GM23338 (cell line): Measurements from ENCODE around the gene DDX23. TPM values are rescaled to one million over a fixed set of nuclear protein-coding genes. Genes with fewer than 3 reads are reported as not detected.

Source experiments
- ATAC-seq: fragments of 200-7000 bp; cut with Tn5 transposase; 3 replicates; pipeline ENCODE4 v1.9.1; 2020
- DNase-seq: peaks from one replicate; pipeline ENCODE4 v3.0.0-alpha.2; 2015; ENCODE audit warnings: low spot score
- H2AFZ ChIP-seq: fragments of 200-600 bp; sonication (generic); 2 replicates; pipeline ENCODE4 v1.8.0; 2016; ENCODE audit warnings: antibody characterized with exemption, mild to moderate bottlenecking, moderate library complexity
- H3F3A ChIP-seq: fragments of 200-600 bp; sonication (generic); replicated peaks from 2 replicates; pipeline ENCODE4 v1.8.0; 2017; ENCODE audit warnings: antibody characterized with exemption, mixed run types, low read depth
- H3K27ac ChIP-seq: fragments of 200-600 bp; sonication (generic); 2 replicates; pipeline ENCODE4 v1.6.1; 2016; ENCODE audit warnings: low read depth
- H3K27me3 ChIP-seq: fragments of 200-600 bp; sonication (generic); 2 replicates; pipeline ENCODE4 v1.8.0; 2016; ENCODE audit warnings: mild to moderate bottlenecking, mixed run types, moderate library complexity; ENCODE audit not compliant: insufficient read depth
- H3K36me3 ChIP-seq: fragments of 200-600 bp; sonication (generic); 2 replicates; pipeline ENCODE4 v1.8.0; 2016; ENCODE audit warnings: mild to moderate bottlenecking; ENCODE audit not compliant: insufficient read depth
- H3K4me1 ChIP-seq: fragments of 200-600 bp; sonication (generic); 2 replicates; pipeline ENCODE4 v1.8.0; 2016; ENCODE audit warnings: mild to moderate bottlenecking, moderate library complexity; ENCODE audit not compliant: insufficient read depth
- H3K4me2 ChIP-seq: fragments of 200-600 bp; sonication (generic); 2 replicates; pipeline ENCODE4 v1.7.1; 2017; ENCODE audit warnings: mixed run types
- H3K4me3 ChIP-seq: fragments of 200-600 bp; sonication (generic); 2 replicates; pipeline ENCODE4 v1.6.1; 2016; ENCODE audit warnings: mixed run types
- H3K79me2 ChIP-seq: fragments of 200-600 bp; sonication (generic); replicated peaks from 2 replicates; pipeline ENCODE4 v1.8.0; 2017; ENCODE audit warnings: mild to moderate bottlenecking; ENCODE audit not compliant: insufficient read depth
- H3K9me2 ChIP-seq: fragments of 200-600 bp; sonication (generic); 2 replicates; pipeline ENCODE4 v1.8.0; 2017; ENCODE audit not compliant: insufficient read depth
- H4K20me1 ChIP-seq: fragments of 200-600 bp; sonication (generic); replicated peaks from 2 replicates; pipeline ENCODE4 v1.8.0; 2017; ENCODE audit warnings: mild to moderate bottlenecking; ENCODE audit not compliant: insufficient read depth
- H3K27ac Mint-ChIP-seq: 2 replicates; pipeline ENCODE4 v1.8.0; 2020; ENCODE audit warnings: inconsistent platforms, mild to moderate bottlenecking, moderate library complexity, mixed read lengths
- H3K27me3 Mint-ChIP-seq: 3 replicates; pipeline ENCODE4 v1.8.0; 2022; ENCODE audit warnings: low read depth, mild to moderate bottlenecking, moderate library complexity, mixed read lengths, inconsistent platforms; ENCODE audit not compliant: insufficient read depth, poor library complexity
- H3K36me3 Mint-ChIP-seq: 3 replicates; pipeline ENCODE4 v1.8.0; 2021; ENCODE audit warnings: low read depth, mild to moderate bottlenecking, inconsistent platforms, moderate library complexity, mixed read lengths
- H3K4me1 Mint-ChIP-seq: 3 replicates; pipeline ENCODE4 v1.8.0; 2020; ENCODE audit warnings: mild to moderate bottlenecking, inconsistent platforms, mixed read lengths
- H3K4me3 Mint-ChIP-seq: 3 replicates; pipeline ENCODE4 v1.8.0; 2021; ENCODE audit warnings: moderate library complexity, mild to moderate bottlenecking, inconsistent platforms, mixed read lengths
- H3K9me3 Mint-ChIP-seq: 3 replicates; pipeline ENCODE4 v1.8.0; 2020; ENCODE audit warnings: moderate library complexity, mild to moderate bottlenecking, inconsistent platforms, mixed read lengths
- CREB1 ChIP-seq: fragments of 250-450 bp; sonication (Bioruptor Pico); IDR thresholded peaks from 2 replicates; pipeline ENCODE4 v1.5.0; 2020; ENCODE audit warnings: low read depth, mild to moderate bottlenecking, moderate library complexity
- EZH2 ChIP-seq: fragments of 200-600 bp; sonication (generic); IDR thresholded peaks from one replicate; pipeline ENCODE4 v1.8.0; 2017; ENCODE audit warnings: antibody characterized with exemption, mild to moderate bottlenecking, low read depth; ENCODE audit not compliant: unreplicated experiment
- EZH2phosphoT487 ChIP-seq: fragments of 200-600 bp; sonication (generic); IDR thresholded peaks from one replicate; pipeline ENCODE4 v1.8.1; 2018; ENCODE audit warnings: antibody characterized with exemption; ENCODE audit not compliant: unreplicated experiment
- JUNB ChIP-seq: IDR thresholded peaks from one replicate; pipeline ENCODE4 v1.6.1; 2016; ENCODE audit warnings: antibody characterized with exemption; ENCODE audit not compliant: unreplicated experiment
- POLR2AphosphoS5 ChIP-seq: IDR thresholded peaks from 2 replicates; pipeline ENCODE4 v1.6.1; 2016; ENCODE audit warnings: antibody characterized with exemption, low read depth
- STAT1 ChIP-seq: IDR thresholded peaks from one replicate; pipeline ENCODE4 v1.6.1; 2016; ENCODE audit warnings: antibody characterized with exemption; ENCODE audit not compliant: unreplicated experiment
- ZNF114 ChIP-seq: fragments of 250-450 bp; sonication (Bioruptor Pico); IDR thresholded peaks from 2 replicates; pipeline ENCODE4 v1.5.0; 2020; ENCODE audit warnings: mild to moderate bottlenecking, moderate library complexity
- ZNF331 ChIP-seq: fragments of 250-450 bp; sonication (Bioruptor Pico); IDR thresholded peaks from 2 replicates; pipeline ENCODE4 v1.5.0; 2020; ENCODE audit warnings: low read depth, mild to moderate bottlenecking, moderate library complexity
- polyA plus RNA-seq: library from polyadenylated mRNA; unstranded; fragments of >200 nt; fragmentation: Nextera tagmentation; extraction: Ambion mirVana; gene quantifications from 2 replicates; pipeline ENCODE4 v1.2.1, GENCODE V29; 2016
- total RNA-seq: library from RNA; depleted of rRNA; stranded (reverse); fragments of >200 nt; shearing (Covaris generic); gene quantifications from 2 replicates; pipeline ENCODE4 v1.2.3, GENCODE V29; 2014
- TF ChIP-seq, protein P1 (sequence below), 2 experiments: fragments of 200-600 bp in 1 of 2; sonication (generic) in 1 of 2; conservative IDR thresholded peaks; 2 replicates each; pipeline versions ENCODE4 v1.5.1 to v1.6.1; 2016 to 2017; ENCODE audit warnings: antibody characterized with exemption in 2 of 2, low read depth in 2 of 2, mild to moderate bottlenecking in 2 of 2, moderate library complexity in 1 of 2

Gene DDX23
- total and polyA plus RNA-seq, 2 experiments from 2014 or later: 31.7 to 78.5 TPM

DNA sequence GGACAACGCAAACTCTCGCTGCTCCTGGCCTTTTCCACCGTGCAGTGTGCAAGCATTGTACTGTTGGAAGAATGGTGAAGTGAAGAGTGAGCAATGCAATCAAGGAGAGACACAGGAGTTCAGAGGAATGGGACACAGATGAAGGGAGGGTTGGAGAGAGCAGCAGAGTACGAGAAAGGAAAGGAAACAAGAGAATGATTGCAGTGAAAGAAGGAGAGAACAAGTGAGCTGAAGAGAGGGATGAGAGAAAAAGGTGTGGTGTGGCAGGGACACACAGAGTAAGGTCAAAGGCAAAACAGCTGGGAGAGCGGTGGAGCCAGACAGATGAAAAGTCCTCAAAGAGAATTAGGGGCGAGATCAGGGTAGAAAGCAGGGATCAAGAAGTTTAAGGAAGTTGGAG, 20.7 kb downstream of the DDX23 start:
- no peaks in the 10 kb centered on the region for H3K27me3 ChIP-seq
- no peak overlapping the region for H3K27ac ChIP-seq
- no peaks in the 10 kb centered on the region for H3F3A ChIP-seq
- no peak overlapping the region for H3K4me2 ChIP-seq
- peaks cover 46% of the 10 kb centered on the region for H3K36me3 ChIP-seq
- peaks cover 70% of the 10 kb centered on the region for H3K36me3 Mint-ChIP-seq
- H3K4me3 Mint-ChIP-seq: no peak overlapping the region
- no peaks in the 10 kb centered on the region for H3K9me2 ChIP-seq
- ATAC-seq: no peak
- H3K4me3 ChIP-seq: no peak overlapping the region
- no peaks in the 10 kb centered on the region for H3K79me2 ChIP-seq
- no peak overlapping the region for H2AFZ ChIP-seq
- H3K27ac Mint-ChIP-seq: no peak overlapping the region
- no peak for DNase-seq
- no peak for TF ChIP-seq STAT1
- TF ChIP-seq ZNF331 (CRISPR knock-in tag): no peak
- no peak for TF ChIP-seq EZH2
- TF ChIP-seq POLR2AphosphoS5: no peak
- no peak for TF ChIP-seq CREB1
- TF ChIP-seq ZNF114 (CRISPR knock-in tag): no peak
- no peaks in the 10 kb centered on the region for H3K4me1 ChIP-seq
- H3K9me3 Mint-ChIP-seq: no peaks in the 10 kb centered on the region; the same call in 2 of the 3 replicates
- peaks cover 15% of the 10 kb centered on the region; the same call in 1 of the 2 replicates for H4K20me1 ChIP-seq
- H3K27me3 Mint-ChIP-seq: peaks cover 7% of the 10 kb centered on the region
- H3K4me1 Mint-ChIP-seq: no peaks in the 10 kb centered on the region

DNA sequence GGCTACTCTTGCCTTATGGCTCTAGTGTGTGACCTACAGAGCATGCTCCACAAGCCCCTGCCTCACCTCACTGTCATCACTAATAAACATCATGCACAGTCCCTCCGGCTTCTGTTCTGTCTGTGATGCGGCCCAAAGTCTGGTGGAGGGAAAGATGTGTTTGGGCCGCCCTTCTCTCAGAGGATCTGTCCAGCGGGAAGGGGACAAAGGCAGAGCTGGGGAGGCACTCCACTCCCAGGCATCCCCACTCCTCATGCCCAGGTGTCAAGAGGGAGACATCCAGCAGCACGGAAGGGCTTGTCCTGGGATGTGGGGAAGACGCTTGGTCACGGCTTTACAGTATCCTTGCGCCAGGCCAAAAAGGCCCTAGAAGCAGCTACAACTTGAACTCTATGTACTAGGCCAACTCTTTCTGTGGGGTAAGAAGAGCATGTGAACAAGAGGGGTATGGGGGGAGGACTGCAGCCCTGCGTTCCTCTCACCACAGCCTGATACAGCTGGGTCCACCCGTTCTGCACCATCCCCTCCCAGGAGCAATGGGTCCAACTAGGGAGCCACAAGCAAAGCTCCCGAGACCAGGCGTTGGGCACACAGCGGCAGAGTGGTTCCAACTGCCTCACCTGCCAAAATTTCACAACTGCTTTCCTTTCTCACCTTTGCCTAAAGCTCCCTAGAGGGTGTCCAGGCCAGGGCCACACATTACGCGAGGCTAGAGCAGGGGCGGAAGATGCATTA, 23.0 kb downstream of the DDX23 start:
- no peaks in the 10 kb centered on the region for H3K9me2 ChIP-seq
- H3K4me3 ChIP-seq: no peak overlapping the region
- no peak overlapping the region for H2AFZ ChIP-seq
- no peak overlapping the region for H3K27ac ChIP-seq
- no peak overlapping the region for H3K4me2 ChIP-seq
- H3K27me3 ChIP-seq: no peaks in the 10 kb centered on the region
- H3K36me3 ChIP-seq: peaks cover 33% of the 10 kb centered on the region
- Mint-ChIP-seq H3K9me3 (no peaks in the 10 kb centered on the region; the same call in 1 of the 3 replicates), H3K4me3 (no peak overlapping the region), H3K27me3 (peaks cover 6% of the 10 kb centered on the region), H3K36me3 (peaks cover 63% of the 10 kb centered on the region), H3K27ac (no peak overlapping the region), H3K4me1 (peaks cover 6% of the 10 kb centered on the region)
- no peaks in the 10 kb centered on the region for H3F3A ChIP-seq
- H3K79me2 ChIP-seq: no peaks in the 10 kb centered on the region
- ATAC-seq (no peak), DNase-seq (no peak)
- no peak for TF ChIP-seq STAT1
- no peak for TF ChIP-seq EZH2phosphoT487
- no peak for TF ChIP-seq JUNB
- TF ChIP-seq, protein P1, sequence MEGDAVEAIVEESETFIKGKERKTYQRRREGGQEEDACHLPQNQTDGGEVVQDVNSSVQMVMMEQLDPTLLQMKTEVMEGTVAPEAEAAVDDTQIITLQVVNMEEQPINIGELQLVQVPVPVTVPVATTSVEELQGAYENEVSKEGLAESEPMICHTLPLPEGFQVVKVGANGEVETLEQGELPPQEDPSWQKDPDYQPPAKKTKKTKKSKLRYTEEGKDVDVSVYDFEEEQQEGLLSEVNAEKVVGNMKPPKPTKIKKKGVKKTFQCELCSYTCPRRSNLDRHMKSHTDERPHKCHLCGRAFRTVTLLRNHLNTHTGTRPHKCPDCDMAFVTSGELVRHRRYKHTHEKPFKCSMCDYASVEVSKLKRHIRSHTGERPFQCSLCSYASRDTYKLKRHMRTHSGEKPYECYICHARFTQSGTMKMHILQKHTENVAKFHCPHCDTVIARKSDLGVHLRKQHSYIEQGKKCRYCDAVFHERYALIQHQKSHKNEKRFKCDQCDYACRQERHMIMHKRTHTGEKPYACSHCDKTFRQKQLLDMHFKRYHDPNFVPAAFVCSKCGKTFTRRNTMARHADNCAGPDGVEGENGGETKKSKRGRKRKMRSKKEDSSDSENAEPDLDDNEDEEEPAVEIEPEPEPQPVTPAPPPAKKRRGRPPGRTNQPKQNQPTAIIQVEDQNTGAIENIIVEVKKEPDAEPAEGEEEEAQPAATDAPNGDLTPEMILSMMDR (conservative IDR thresholded peaks at IDR 0.05; ENCODE audit: low read depth in 2 of 2): no peak
- TF ChIP-seq ZNF114 (CRISPR knock-in tag): no peak
- TF ChIP-seq EZH2: no peak
- no peak for TF ChIP-seq ZNF331 (CRISPR knock-in tag)
- H3K4me1 ChIP-seq: no peaks in the 10 kb centered on the region
- H4K20me1 ChIP-seq: peaks cover 9% of the 10 kb centered on the region; the same call in 1 of the 2 replicates
